ENCODE results near the gene PLPP4. TPM values are rescaled to one million over a fixed set of nuclear protein-coding genes. Genes with fewer than 3 reads are reported as not detected.

Gene PLPP4
- total and polyA plus RNA-seq, 2 of the 13 experiments (the other 11 are each of a cell fraction or from before 2014, with no cell fraction given) = not detected

- TF ChIP-seq CREBL2 (CRISPR knock-in tag; IDR thresholded peaks at IDR 0.05; ENCODE audit: borderline replicate concordance) (no peak), ZBTB38 (CRISPR knock-in tag; IDR thresholded peaks at IDR 0.05) (no peak), FOXC1 (CRISPR knock-in tag; IDR thresholded peaks at IDR 0.05; ENCODE audit: borderline replicate concordance) (no peak), ZNF549 (CRISPR knock-in tag; IDR thresholded peaks at IDR 0.05) (no peak), ZBTB7A (CRISPR knock-in tag; IDR thresholded peaks at IDR 0.05) (no peak), GABPA (IDR thresholded peaks at IDR 0.05; ENCODE audit: low read depth, low read length) (no peak), GABPA (CRISPR knock-in tag; IDR thresholded peaks at IDR 0.05; ENCODE audit: low read depth) (no peak)
Measured at GRCh38 chr10:120426306-120426705, 30.7 kb upstream of the PLPP4 start (continued).

DNA sequence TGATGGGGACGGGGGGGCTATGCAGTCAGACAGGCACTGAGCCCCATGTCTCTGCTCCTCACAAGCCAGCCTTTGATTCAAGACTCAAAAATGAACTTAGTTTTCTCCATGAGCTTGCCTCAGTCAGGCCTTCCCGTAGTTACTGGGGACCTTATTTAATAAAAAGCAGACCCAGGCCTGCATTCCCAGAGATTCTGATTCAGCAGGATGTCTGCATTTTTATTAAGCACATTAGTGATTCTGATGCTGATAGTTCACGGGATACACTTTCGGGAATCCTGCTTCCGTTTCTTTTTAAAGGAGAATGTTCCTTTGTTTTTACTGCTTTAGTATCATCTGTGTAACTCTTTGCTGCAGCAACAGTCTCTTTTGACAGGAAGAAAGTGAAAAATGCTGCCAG, 28.3 kb upstream of the PLPP4 start:
- Histone ChIP-seq H3K4me3 (replicated peaks in 1 of 3; ENCODE audit: insufficient read depth in 1 of 3, low read depth in 2 of 3, low read length in 3 of 3) (no peak overlapping the region), H3K27ac (ENCODE audit: extremely low read length, insufficient read depth, low read length) (no peak overlapping the region), H2AFZ (ENCODE audit: low read length) (no peak overlapping the region), H3K9ac (ENCODE audit: insufficient read depth, low read depth, low read length) (no peak overlapping the region), H3K36me3 (replicated peaks in 1 of 2; ENCODE audit: control insufficient read depth in 1 of 2, insufficient read depth in 2 of 2, low read length in 2 of 2) (no peaks in the 10 kb centered on the region), H3K4me2 (ENCODE audit: low read depth, low read length) (no peak overlapping the region), H3K9me3 (ENCODE audit: low read length) (no peaks in the 10 kb centered on the region), H3K27me3 (ENCODE audit: control insufficient read depth in 1 of 2, insufficient read depth in 2 of 2, low read length in 2 of 2) (peaks cover 0 to 10% of the 10 kb centered on the region in 2 experiments; a peak in 2 of 5 replicates), H4K20me1 (ENCODE audit: insufficient read depth, low read length) (no peaks in the 10 kb centered on the region), H3K79me2 (ENCODE audit: insufficient read depth, low read length) (no peaks in the 10 kb centered on the region), H3K4me1 (ENCODE audit: insufficient read depth, low read length) (no peaks in the 10 kb centered on the region)
- FAIRE-seq (no peak), ATAC-seq (no peak), DNase-seq (ENCODE audit: low spot score) (no peak)
- in situ Hi-C loops (cut with HindIII; ENCODE audit: extremely low pct_ligation_motif_present, low pct_unique_long_range_greater_than_20kb) = loop anchor here (10.0 kb wide), 1 partner anchor 306 kb away; no protein-coding TSS in a partner anchor
- ChIA-PET CTCF (ENCODE audit: low intra/inter-chr PET ratio, low total read pairs) (no interaction called here), POLR2A (no interaction called here)
- WGBS (ENCODE audit: low lambda C conversion rate) = 4% methylated on average over 5 of the region's 5 CpGs
- no peak for TF ChIP-seq ISX (CRISPR knock-in tag; conservative IDR thresholded peaks at IDR 0.05)
- no peak for TF ChIP-seq STAT5B (CRISPR knock-in tag; IDR thresholded peaks at IDR 0.05)
- no peak for TF ChIP-seq ZNF616 (CRISPR knock-in tag; IDR thresholded peaks at IDR 0.05; ENCODE audit: low read depth)
- TF ChIP-seq ZNF660 (CRISPR knock-in tag; IDR thresholded peaks at IDR 0.05; ENCODE audit: borderline replicate concordance, low read depth) = no peak
- TF ChIP-seq ZBTB38 (CRISPR knock-in tag; IDR thresholded peaks at IDR 0.05) = no peak
- no peak for TF ChIP-seq KLF6 (CRISPR knock-in tag; IDR thresholded peaks at IDR 0.05)
- TF ChIP-seq SMARCE1 (IDR thresholded peaks at IDR 0.05; ENCODE audit: borderline replicate concordance) = no peak
- TF ChIP-seq, protein P1, sequence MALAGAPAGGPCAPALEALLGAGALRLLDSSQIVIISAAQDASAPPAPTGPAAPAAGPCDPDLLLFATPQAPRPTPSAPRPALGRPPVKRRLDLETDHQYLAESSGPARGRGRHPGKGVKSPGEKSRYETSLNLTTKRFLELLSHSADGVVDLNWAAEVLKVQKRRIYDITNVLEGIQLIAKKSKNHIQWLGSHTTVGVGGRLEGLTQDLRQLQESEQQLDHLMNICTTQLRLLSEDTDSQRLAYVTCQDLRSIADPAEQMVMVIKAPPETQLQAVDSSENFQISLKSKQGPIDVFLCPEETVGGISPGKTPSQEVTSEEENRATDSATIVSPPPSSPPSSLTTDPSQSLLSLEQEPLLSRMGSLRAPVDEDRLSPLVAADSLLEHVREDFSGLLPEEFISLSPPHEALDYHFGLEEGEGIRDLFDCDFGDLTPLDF (CRISPR knock-in tag; IDR thresholded peaks at IDR 0.05) = no peak
- TF ChIP-seq ELF4 (CRISPR knock-in tag; IDR thresholded peaks at IDR 0.05; ENCODE audit: borderline replicate concordance) = no peak
- intact Hi-C loops (cut with micrococcal nuclease; ENCODE audit: unreplicated experiment) = no loop called here
- no TSS peak for BruUV-seq (replicated peaks)

Data from HepG2 (cell line).